HepG2 (cell line): ENCODE results near the gene SPARC. TPM values are rescaled to one million over a fixed set of nuclear protein-coding genes. Genes with fewer than 3 reads are reported as not detected.

Source experiments
- ATAC-seq: fragments of 200-7000 bp; cut with Tn5 transposase; 3 replicates; pipeline ENCODE4 v1.9.1; 2020; ENCODE audit warnings: mild to moderate bottlenecking, moderate library complexity
- BruUV-seq: library from RNA; stranded (reverse); fragments of 400-500 nt; replicated peaks from 2 replicates; lab custom pipeline; 2021; lab: Mats Ljungman, UMichigan
- CTCF ChIA-PET: fragments of 300-600 bp; formaldehyde crosslinking; extraction: SDS; loops from one replicate; lab custom pipeline; 2021; ENCODE audit warnings: low total read pairs, inconsistent platforms, low intra/inter-chr PET ratio; lab: Yijun Ruan, JAX
- POLR2A ChIA-PET: fragments of 350-600 bp; sonication (Branson Sonifier 250); formaldehyde crosslinking; loops from one replicate; lab custom pipeline; 2020; ENCODE audit warnings: antibody characterized with exemption, inconsistent platforms; lab: Yijun Ruan, JAX
- DNase-seq: peaks from one replicate; pipeline ENCODE4 v3.0.0-alpha.2; 2015; ENCODE audit warnings: low spot score
- FAIRE-seq: peaks from 3 replicates; lab custom pipeline; 2011; peaks lifted over from hg19 to GRCh38; lab: Jason Lieb, UNC
- H2AFZ ChIP-seq: one replicate; pipeline ENCODE4 v1.6.1; 2011; ENCODE audit warnings: low read length, inconsistent platforms
- H3K27ac ChIP-seq: fragments of 300-600 bp; 3 replicates; pipeline ENCODE4 v1.8.0; 2011; ENCODE audit warnings: mixed run types, mild to moderate bottlenecking, mixed read lengths, low read length, inconsistent platforms; ENCODE audit not compliant: insufficient read depth; ENCODE audit errors: extremely low read length
- H3K27me3 ChIP-seq, 2 experiments: fragments of 200-600 bp in 1 of 2; 2 replicates in 1 of 2; 3 replicates in 1 of 2; pipeline versions ENCODE4 v1.6.0 to v1.8.0; 2011; ENCODE audit warnings: low read length in 2 of 2, mild to moderate bottlenecking in 2 of 2, moderate library complexity in 2 of 2, inconsistent platforms in 1 of 2; ENCODE audit not compliant: insufficient read depth in 2 of 2, control insufficient read depth in 1 of 2
- H3K36me3 ChIP-seq, 2 experiments: fragments of 200-600 bp in 1 of 2; replicated peaks in 1 of 2; 2 replicates in 1 of 2; 3 replicates in 1 of 2; pipeline versions ENCODE4 v1.5.1 to v1.8.0; 2011; ENCODE audit warnings: low read length in 2 of 2, inconsistent platforms in 1 of 2; ENCODE audit not compliant: insufficient read depth in 2 of 2, control insufficient read depth in 1 of 2
- H3K4me1 ChIP-seq: 2 replicates; pipeline ENCODE4 v1.5.1; 2012; ENCODE audit warnings: low read length, inconsistent platforms; ENCODE audit not compliant: insufficient read depth
- H3K4me2 ChIP-seq: 2 replicates; pipeline ENCODE4 v1.6.0; 2011; ENCODE audit warnings: low read depth, low read length, inconsistent platforms
- H3K4me3 ChIP-seq, 3 experiments: fragments of 200-600 bp in 1 of 3; sonication (generic), shearing (Covaris generic) in 1 of 3; replicated peaks in 1 of 3; 2 replicates each; pipeline ENCODE4 v1.5.1; 2011 to 2016; ENCODE audit warnings: low read length in 3 of 3, inconsistent platforms in 2 of 3, low read depth in 2 of 3, mild to moderate bottlenecking in 2 of 3, control low read depth in 1 of 3, mixed read lengths in 1 of 3; ENCODE audit not compliant: insufficient read depth in 1 of 3
- H3K79me2 ChIP-seq: one replicate; pipeline ENCODE4 v1.6.1; 2011; ENCODE audit warnings: low read length, inconsistent platforms; ENCODE audit not compliant: insufficient read depth
- H3K9ac ChIP-seq: 2 replicates; pipeline ENCODE4 v1.6.0; 2011; ENCODE audit warnings: mild to moderate bottlenecking, low read depth, low read length, inconsistent platforms; ENCODE audit not compliant: insufficient read depth
- H3K9me3 ChIP-seq: 2 replicates; pipeline ENCODE4 v1.5.1; 2012; ENCODE audit warnings: mild to moderate bottlenecking, low read length
- H4K20me1 ChIP-seq: 2 replicates; pipeline ENCODE4 v1.6.0; 2011; ENCODE audit warnings: inconsistent platforms, mild to moderate bottlenecking, low read length, moderate library complexity; ENCODE audit not compliant: insufficient read depth
- IKZF4 ChIP-seq: sonication (generic); formaldehyde crosslinking; IDR thresholded peaks from 2 replicates; pipeline ENCODE4 v1.5.1; 2020; ENCODE audit warnings: borderline replicate concordance, mild to moderate bottlenecking, low read depth, missing genetic modification reagents; ENCODE audit errors: not compliant biosample characterization
- KDM3A ChIP-seq: IDR thresholded peaks from 2 replicates; pipeline ENCODE4 v1.6.1; 2018; ENCODE audit warnings: low read depth, missing compliant biosample characterization
- NCOR1 ChIP-seq: fragments of 200-600 bp; sonication (generic); IDR thresholded peaks from 2 replicates; pipeline ENCODE4 v1.7.0; 2017; ENCODE audit warnings: antibody characterized with exemption, low read length, borderline replicate concordance
- PLRG1 ChIP-seq: fragments of 450-650 bp; conservative IDR thresholded peaks from 2 replicates; pipeline ENCODE4 v1.6.1; 2016
- RCOR2 ChIP-seq: IDR thresholded peaks from 2 replicates; pipeline ENCODE4 v1.6.1; 2016; ENCODE audit warnings: missing biosample characterization, missing genetic modification reagents
- TEAD3 ChIP-seq: optimal IDR thresholded peaks from 2 replicates; pipeline ENCODE3; 2016; ENCODE audit warnings: borderline replicate concordance
- THAP11 ChIP-seq: IDR thresholded peaks from 2 replicates; pipeline ENCODE4 v1.6.1; 2016; ENCODE audit warnings: missing biosample characterization, missing genetic modification reagents
- ZNF30 ChIP-seq: sonication (generic); formaldehyde crosslinking; IDR thresholded peaks from 2 replicates; pipeline ENCODE4 v1.5.0; 2020; ENCODE audit warnings: mild to moderate bottlenecking, missing genetic modification reagents
- ZNF572 ChIP-seq: sonication (generic); formaldehyde crosslinking; IDR thresholded peaks from 2 replicates; pipeline ENCODE4 v1.5.1; 2020; ENCODE audit warnings: mild to moderate bottlenecking, missing genetic modification reagents
- WGBS: methylation state at CpG from one replicate; pipeline ENCODE4 v1.1.6; 2017; ENCODE audit warnings: low lambda C conversion rate; 5-methylcytosine and 5-hydroxymethylcytosine counted together
- in situ Hi-C: cut with HindIII; loops from 2 replicates; pipeline ENCODE4 v1.10.0; 2017; ENCODE audit warnings: low pct_unique_long_range_greater_than_20kb; ENCODE audit not compliant: extremely low pct_ligation_motif_present
- intact Hi-C: fragments of 100-400 bp; cut with micrococcal nuclease; formaldehyde crosslinking; loops from one replicate; pipeline ENCODE4 v1.10.0; 2022; ENCODE audit not compliant: unreplicated experiment
- polyA plus RNA-seq, 8 experiments: library from polyadenylated mRNA; depleted of rRNA in 3 of 8; stranded (reverse) in 7 of 8; unstranded in 1 of 8; fragments of >200 nt; fragmentation: Illumina TruSeq in 4 of 8; extraction: Trizol in 4 of 8; gene quantifications; 2 replicates each; pipeline versions ENCODE4 v1.2.1 to v1.2.3, GENCODE V29; 2011 to 2016; ENCODE audit warnings: low read depth in 4 of 8, missing spikeins in 1 of 8, mixed read lengths in 1 of 8; ENCODE audit not compliant: insufficient read depth in 1 of 8
- total RNA-seq, 5 experiments: library from RNA; depleted of rRNA; stranded (reverse); fragments of >200 nt; fragmentation: Illumina TruSeq; extraction: Trizol; gene quantifications; 2 replicates each; pipeline ENCODE4 v1.2.3, GENCODE V29; 2016; ENCODE audit warnings: low read depth in 1 of 5
- TF ChIP-seq, protein P1 (sequence below): sonication (generic); formaldehyde crosslinking; IDR thresholded peaks from 2 replicates; pipeline ENCODE4 v1.8.0; 2022; ENCODE audit warnings: mild to moderate bottlenecking, missing genetic modification reagents, borderline replicate concordance
- TF ChIP-seq, protein P2 (sequence below): sonication (generic); formaldehyde crosslinking; IDR thresholded peaks from 2 replicates; pipeline ENCODE4 v1.8.1; 2023; ENCODE audit warnings: missing genetic modification reagents, mild to moderate bottlenecking, borderline replicate concordance
- TF ChIP-seq, protein P3 (sequence below): sonication (generic); formaldehyde crosslinking; IDR thresholded peaks from 2 replicates; pipeline ENCODE4 v1.4.0; 2020; ENCODE audit warnings: missing genetic modification reagents
- TF ChIP-seq, protein P4 (sequence below): sonication (generic); formaldehyde crosslinking; IDR thresholded peaks from 2 replicates; pipeline ENCODE4 v1.4.0; 2020; ENCODE audit warnings: mild to moderate bottlenecking, missing genetic modification reagents

SPARC gene
- total and polyA plus RNA-seq, 2 of the 13 experiments (the other 11 are each of a cell fraction or from before 2014, with no cell fraction given): 76.7 to 192 TPM

DNA sequence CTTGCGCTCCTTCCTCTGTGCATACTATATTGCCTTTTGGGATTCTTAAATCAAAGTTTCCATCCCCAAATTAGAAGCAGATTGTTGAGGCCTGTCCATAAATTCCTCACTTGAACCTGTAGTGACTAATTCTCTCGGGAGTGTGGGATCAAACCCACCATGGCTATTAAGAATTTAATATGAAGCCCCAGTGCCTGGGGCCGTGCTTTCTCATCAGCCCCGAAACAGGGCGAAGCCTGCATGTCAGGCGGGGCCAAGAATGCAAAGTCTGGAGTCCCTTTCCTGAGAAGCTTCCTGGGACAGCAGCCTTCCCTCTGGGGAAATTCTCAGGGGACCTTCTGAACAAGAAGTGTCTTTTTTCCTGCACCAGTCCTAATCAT is 66.3 kb downstream of the SPARC start (continued):
- TF ChIP-seq, protein P1, sequence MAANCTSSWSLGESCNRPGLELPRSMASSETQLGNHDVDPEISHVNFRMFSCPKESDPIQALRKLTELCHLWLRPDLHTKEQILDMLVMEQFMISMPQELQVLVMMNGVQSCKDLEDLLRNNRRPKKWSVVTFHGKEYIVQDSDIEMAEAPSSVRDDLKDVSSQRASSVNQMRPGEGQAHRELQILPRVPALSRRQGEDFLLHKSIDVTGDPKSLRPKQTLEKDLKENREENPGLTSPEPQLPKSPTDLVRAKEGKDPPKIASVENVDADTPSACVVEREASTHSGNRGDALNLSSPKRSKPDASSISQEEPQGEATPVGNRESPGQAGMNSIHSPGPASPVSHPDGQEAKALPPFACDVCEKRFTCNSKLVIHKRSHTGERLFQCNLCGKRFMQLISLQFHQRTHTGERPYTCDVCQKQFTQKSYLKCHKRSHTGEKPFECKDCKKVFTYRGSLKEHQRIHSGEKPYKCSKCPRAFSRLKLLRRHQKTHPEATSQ (CRISPR knock-in tag): no peak
- TF ChIP-seq, protein P2, sequence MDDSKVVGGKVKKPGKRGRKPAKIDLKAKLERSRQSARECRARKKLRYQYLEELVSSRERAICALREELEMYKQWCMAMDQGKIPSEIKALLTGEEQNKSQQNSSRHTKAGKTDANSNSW (CRISPR knock-in tag): no peak
- TF ChIP-seq KDM3A (no peak), ZNF572 (CRISPR knock-in tag) (no peak)

DNA sequence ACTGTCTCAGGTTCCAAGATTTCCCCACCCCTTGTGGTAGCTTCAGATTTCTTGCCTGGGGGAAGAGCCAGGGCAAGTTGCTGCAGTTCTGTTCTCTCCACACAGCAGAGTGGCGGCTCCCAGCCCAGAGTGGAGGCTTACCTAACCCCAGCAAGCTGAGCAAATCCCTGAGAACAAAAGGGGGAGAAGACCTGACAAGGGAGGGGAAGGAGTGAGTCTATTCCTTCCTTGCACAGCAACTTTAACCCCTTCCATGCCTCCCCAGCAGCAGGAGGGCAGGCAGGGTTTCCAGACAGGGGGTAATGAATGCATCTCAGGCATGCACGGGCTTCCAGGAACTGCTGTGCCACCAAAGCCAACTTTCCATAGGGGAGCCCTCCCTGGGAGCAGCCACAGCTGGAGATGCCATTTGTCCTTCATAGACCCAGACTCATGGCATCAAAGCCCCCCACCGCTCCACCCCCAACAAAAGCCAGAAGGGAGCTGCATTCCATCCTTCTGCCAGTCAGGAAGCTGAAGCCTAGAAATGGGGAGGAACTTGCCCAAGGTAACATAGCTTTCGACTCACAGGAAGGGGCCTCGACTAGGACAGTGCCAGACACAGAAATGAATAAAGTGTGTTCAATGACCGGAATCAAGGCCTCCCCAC is 66.8 kb downstream of the SPARC start:
- Histone ChIP-seq H3K9ac (no peak overlapping the region), H3K27ac (no peak overlapping the region), H3K27me3 (peaks cover 0 to 57% of the 10 kb centered on the region in 2 experiments; a peak in 3 of 5 replicates), H3K36me3 (no peaks in the 10 kb centered on the region), H3K79me2 (no peaks in the 10 kb centered on the region), H3K4me3 (no peak overlapping the region), H3K4me1 (peaks cover 20% of the 10 kb centered on the region), H3K4me2 (no peak overlapping the region), H3K9me3 (no peaks in the 10 kb centered on the region), H2AFZ (no peak overlapping the region), H4K20me1 (no peaks in the 10 kb centered on the region)
- FAIRE-seq (no peak), ATAC-seq (no peak), DNase-seq (no peak)
- BruUV-seq: no TSS peak
- ChIA-PET POLR2A (no interaction called here), CTCF (no interaction called here)
- in situ Hi-C loops (no loop called here), intact Hi-C loops (no loop called here)
- WGBS: 14% methylated on average over 4 of the region's 6 CpGs
- TF ChIP-seq PLRG1 (no peak), IKZF4 (CRISPR knock-in tag) (no peak), NCOR1 (no peak), THAP11 (CRISPR knock-in tag) (no peak), TEAD3 (no peak), RCOR2 (CRISPR knock-in tag) (no peak), ZNF30 (CRISPR knock-in tag) (no peak)
- TF ChIP-seq, protein P3, sequence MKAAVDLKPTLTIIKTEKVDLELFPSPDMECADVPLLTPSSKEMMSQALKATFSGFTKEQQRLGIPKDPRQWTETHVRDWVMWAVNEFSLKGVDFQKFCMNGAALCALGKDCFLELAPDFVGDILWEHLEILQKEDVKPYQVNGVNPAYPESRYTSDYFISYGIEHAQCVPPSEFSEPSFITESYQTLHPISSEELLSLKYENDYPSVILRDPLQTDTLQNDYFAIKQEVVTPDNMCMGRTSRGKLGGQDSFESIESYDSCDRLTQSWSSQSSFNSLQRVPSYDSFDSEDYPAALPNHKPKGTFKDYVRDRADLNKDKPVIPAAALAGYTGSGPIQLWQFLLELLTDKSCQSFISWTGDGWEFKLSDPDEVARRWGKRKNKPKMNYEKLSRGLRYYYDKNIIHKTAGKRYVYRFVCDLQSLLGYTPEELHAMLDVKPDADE (CRISPR knock-in tag): no peak
- TF ChIP-seq, protein P4, sequence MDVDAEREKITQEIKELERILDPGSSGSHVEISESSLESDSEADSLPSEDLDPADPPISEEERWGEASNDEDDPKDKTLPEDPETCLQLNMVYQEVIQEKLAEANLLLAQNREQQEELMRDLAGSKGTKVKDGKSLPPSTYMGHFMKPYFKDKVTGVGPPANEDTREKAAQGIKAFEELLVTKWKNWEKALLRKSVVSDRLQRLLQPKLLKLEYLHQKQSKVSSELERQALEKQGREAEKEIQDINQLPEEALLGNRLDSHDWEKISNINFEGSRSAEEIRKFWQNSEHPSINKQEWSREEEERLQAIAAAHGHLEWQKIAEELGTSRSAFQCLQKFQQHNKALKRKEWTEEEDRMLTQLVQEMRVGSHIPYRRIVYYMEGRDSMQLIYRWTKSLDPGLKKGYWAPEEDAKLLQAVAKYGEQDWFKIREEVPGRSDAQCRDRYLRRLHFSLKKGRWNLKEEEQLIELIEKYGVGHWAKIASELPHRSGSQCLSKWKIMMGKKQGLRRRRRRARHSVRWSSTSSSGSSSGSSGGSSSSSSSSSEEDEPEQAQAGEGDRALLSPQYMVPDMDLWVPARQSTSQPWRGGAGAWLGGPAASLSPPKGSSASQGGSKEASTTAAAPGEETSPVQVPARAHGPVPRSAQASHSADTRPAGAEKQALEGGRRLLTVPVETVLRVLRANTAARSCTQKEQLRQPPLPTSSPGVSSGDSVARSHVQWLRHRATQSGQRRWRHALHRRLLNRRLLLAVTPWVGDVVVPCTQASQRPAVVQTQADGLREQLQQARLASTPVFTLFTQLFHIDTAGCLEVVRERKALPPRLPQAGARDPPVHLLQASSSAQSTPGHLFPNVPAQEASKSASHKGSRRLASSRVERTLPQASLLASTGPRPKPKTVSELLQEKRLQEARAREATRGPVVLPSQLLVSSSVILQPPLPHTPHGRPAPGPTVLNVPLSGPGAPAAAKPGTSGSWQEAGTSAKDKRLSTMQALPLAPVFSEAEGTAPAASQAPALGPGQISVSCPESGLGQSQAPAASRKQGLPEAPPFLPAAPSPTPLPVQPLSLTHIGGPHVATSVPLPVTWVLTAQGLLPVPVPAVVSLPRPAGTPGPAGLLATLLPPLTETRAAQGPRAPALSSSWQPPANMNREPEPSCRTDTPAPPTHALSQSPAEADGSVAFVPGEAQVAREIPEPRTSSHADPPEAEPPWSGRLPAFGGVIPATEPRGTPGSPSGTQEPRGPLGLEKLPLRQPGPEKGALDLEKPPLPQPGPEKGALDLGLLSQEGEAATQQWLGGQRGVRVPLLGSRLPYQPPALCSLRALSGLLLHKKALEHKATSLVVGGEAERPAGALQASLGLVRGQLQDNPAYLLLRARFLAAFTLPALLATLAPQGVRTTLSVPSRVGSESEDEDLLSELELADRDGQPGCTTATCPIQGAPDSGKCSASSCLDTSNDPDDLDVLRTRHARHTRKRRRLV (CRISPR knock-in tag): no peak
